ENCODE measurements around the gene CNOT3.

DNA sequence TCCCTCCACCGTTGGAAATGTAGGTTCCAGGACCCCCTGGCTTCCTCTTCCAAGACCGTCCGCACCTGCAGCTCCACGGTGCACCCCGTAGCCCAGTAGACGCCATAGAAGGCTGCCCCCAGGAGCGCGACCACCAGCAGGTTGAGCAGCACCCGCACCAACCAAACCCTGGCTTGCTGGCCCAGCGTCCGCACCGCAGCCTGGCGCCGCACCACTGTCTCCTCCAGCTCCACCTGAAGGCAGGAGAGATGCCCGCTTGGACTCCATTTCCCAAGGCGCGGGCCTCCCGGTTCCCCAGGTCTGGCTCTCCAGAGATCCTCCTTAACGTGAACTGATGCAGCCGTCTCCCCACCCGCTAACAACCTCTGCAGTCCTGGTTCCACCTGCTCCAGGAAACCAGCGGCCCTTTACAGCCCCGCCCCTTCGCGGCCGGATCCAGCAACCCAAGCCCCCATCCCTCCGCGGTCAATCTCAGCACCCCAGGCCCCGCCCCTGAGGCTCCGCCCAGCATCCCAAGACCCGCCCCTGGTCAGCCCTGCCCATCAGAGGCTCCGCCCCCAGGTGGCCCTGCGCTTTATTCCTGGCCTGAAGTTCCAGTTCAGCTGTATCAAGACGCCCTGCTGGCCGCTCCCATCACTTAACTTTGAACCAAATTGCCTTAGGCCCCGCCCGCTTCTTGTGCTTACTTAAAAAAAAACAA is 27.0 kb downstream of the CNOT3 start:
- no peak for TF ChIP-seq POLR2A (IDR thresholded peaks at IDR 0.05)
- TF ChIP-seq, protein P1, sequence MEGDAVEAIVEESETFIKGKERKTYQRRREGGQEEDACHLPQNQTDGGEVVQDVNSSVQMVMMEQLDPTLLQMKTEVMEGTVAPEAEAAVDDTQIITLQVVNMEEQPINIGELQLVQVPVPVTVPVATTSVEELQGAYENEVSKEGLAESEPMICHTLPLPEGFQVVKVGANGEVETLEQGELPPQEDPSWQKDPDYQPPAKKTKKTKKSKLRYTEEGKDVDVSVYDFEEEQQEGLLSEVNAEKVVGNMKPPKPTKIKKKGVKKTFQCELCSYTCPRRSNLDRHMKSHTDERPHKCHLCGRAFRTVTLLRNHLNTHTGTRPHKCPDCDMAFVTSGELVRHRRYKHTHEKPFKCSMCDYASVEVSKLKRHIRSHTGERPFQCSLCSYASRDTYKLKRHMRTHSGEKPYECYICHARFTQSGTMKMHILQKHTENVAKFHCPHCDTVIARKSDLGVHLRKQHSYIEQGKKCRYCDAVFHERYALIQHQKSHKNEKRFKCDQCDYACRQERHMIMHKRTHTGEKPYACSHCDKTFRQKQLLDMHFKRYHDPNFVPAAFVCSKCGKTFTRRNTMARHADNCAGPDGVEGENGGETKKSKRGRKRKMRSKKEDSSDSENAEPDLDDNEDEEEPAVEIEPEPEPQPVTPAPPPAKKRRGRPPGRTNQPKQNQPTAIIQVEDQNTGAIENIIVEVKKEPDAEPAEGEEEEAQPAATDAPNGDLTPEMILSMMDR (IDR thresholded peaks at IDR 0.05) = no peak
